ENCODE results near the gene PADI3. TPM values are rescaled to one million over a fixed set of nuclear protein-coding genes. Genes with fewer than 3 reads are reported as not detected.

PADI3 gene
- polyA plus RNA-seq, 2 donors = 14.1 to 31.0 TPM

DNA sequence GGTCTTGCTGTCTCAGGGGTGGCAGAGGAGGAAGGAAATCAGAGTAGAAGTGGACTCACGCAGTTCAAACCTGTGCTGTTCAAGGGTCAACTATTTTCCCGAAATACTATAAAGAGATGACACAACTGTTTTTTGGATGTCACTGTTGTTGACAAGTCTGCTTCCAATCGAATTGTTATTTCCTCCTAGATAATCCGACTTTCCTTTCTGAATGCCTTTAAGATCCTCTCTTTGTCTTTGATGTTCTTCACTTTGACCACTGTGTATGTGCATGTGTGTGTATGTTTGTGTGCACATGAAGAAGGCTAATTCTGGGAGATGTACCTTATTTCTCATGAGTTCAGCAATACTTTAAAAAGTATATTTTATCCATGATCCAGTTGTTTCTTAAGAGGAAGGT lies 80.7 kb downstream of the PADI3 start:
- 81 to 83% methylated on average over 4 of the region's 4 CpGs for WGBS, 2 donors
- H3K27ac ChIP-seq (ENCODE audit: low read depth in 2 of 2, low read length in 1 of 2) = no peak overlapping the region
- H3K36me3 ChIP-seq (ENCODE audit: control insufficient read depth in 2 of 2, insufficient read depth in 2 of 2, low read length in 1 of 2) = no peaks in the 10 kb centered on the region
- no peaks in the 10 kb centered on the region for H3K27me3 ChIP-seq (ENCODE audit: control insufficient read depth in 1 of 2, insufficient read depth in 2 of 2, low read length in 2 of 2)
- H3K9me3 ChIP-seq (ENCODE audit: control insufficient read depth in 2 of 2, insufficient read depth in 1 of 2, low read depth in 1 of 2, low read length in 1 of 2) = no peaks in the 10 kb centered on the region
- no peaks in the 10 kb centered on the region for H3K4me1 ChIP-seq (ENCODE audit: control insufficient read depth in 2 of 2, insufficient read depth in 2 of 2, low read length in 1 of 2)
- no peak overlapping the region for H3K4me3 ChIP-seq (ENCODE audit: low read depth in 1 of 2, low read length in 2 of 2)

DNA sequence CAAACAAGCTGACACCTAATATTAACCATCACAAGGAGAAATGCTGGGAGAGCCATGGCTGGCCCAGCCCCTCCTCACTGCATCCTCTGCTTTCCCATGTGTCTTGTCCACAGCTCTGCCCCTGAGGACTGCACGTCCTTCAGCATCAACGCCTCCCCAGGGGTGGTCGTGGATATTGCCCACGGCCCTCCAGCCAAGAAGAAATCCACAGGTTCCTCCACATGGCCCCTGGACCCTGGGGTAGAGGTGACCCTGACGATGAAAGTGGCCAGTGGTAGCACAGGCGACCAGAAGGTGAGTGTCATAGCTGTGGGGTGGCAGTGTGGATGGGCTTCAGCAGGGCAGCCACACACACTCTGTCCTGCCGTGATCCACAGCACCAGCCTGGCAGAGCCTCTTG lies 82.0 kb downstream of the PADI3 start:
- Histone ChIP-seq H3K27me3 (ENCODE audit: control insufficient read depth in 1 of 2, insufficient read depth in 2 of 2, low read length in 2 of 2) (no peaks in the 10 kb centered on the region), H3K27ac (ENCODE audit: low read depth in 2 of 2, low read length in 1 of 2) (no peak overlapping the region), H3K9me3 (ENCODE audit: control insufficient read depth in 2 of 2, insufficient read depth in 1 of 2, low read depth in 1 of 2, low read length in 1 of 2) (no peaks in the 10 kb centered on the region), H3K4me3 (ENCODE audit: low read depth in 1 of 2, low read length in 2 of 2) (no peak overlapping the region), H3K4me1 (ENCODE audit: control insufficient read depth in 2 of 2, insufficient read depth in 2 of 2, low read length in 1 of 2) (no peaks in the 10 kb centered on the region), H3K36me3 (ENCODE audit: control insufficient read depth in 2 of 2, insufficient read depth in 2 of 2, low read length in 1 of 2) (no peaks in the 10 kb centered on the region)
- WGBS, 2 donors = 75 to 76% methylated on average over 7 of the region's 7 CpGs

DNA sequence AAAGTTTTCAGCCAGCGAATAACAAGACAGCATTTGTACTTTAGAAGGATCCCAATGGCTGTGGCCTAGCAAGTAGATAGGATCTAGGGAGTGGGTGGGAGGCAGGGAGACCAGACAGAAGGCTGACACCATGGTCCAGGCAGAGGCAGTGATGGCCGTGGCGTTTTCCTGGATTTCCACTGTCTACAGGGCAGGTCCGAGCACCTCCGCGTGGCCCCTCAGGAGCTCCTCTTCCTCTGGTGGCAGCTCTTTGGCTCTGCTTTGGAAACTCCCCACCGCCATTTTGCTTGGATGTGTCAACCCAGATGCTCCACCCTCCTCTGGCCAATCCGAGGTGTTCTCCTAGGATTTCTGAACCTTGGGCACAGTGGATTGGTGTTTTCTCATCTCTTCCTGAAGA lies 84.2 kb downstream of the PADI3 start:
- Histone ChIP-seq H3K9me3 (ENCODE audit: control insufficient read depth in 2 of 2, insufficient read depth in 1 of 2, low read depth in 1 of 2, low read length in 1 of 2) (no peaks in the 10 kb centered on the region), H3K4me1 (ENCODE audit: control insufficient read depth in 2 of 2, insufficient read depth in 2 of 2, low read length in 1 of 2) (no peaks in the 10 kb centered on the region), H3K4me3 (ENCODE audit: low read depth in 1 of 2, low read length in 2 of 2) (no peak overlapping the region), H3K27me3 (ENCODE audit: control insufficient read depth in 1 of 2, insufficient read depth in 2 of 2, low read length in 2 of 2) (no peaks in the 10 kb centered on the region), H3K36me3 (ENCODE audit: control insufficient read depth in 2 of 2, insufficient read depth in 2 of 2, low read length in 1 of 2) (no peaks in the 10 kb centered on the region), H3K27ac (ENCODE audit: low read depth in 2 of 2, low read length in 1 of 2) (no peak overlapping the region)
- WGBS, 2 donors = 94% methylated on average over 6 to 8 of the region's 8 CpGs

Other genes with a start within 250 kb of the PADI3 start
- 10 to 100 TPM; 26.5 to 30.7 TPM for gene ATP13A2, start 237.2 kb upstream of the PADI3 start, polyA plus RNA-seq
- gene SDHB, start 195.1 kb upstream of the PADI3 start, polyA plus RNA-seq = 100 to 1,000 TPM in 1 of 2 donors, 10 to 100 TPM in 1; 36.5 to 102 TPM
- under 1 TPM; 0.43 to 0.58 TPM for gene PADI2, start 129.6 kb upstream of the PADI3 start, polyA plus RNA-seq
- gene PADI1, start 44.0 kb upstream of the PADI3 start, polyA plus RNA-seq = 100 to 1,000 TPM; 162 to 398 TPM
- under 1 TPM; 0.02 to 0.12 TPM for gene PADI4, start 59.1 kb downstream of the PADI3 start, polyA plus RNA-seq
- not detected for gene PADI6, start 123.1 kb downstream of the PADI3 start, polyA plus RNA-seq
- 10 to 100 TPM; 48.8 TPM for gene RCC2, start 190.6 kb downstream of the PADI3 start, polyA plus RNA-seq